Panc1 (cell line): Measurements from ENCODE around the gene CYP21A2.

Source experiments
- POLR2AphosphoS5 ChIP-seq: IDR thresholded peaks from 2 replicates; pipeline ENCODE4 v1.6.1; 2012; ENCODE audit warnings: mild to moderate bottlenecking, low read depth, low read length, moderate library complexity
- TF ChIP-seq, protein P1 (sequence below): fragments of 450-650 bp; IDR thresholded peaks from 2 replicates; pipeline ENCODE4 v1.5.1; 2017; ENCODE audit warnings: mild to moderate bottlenecking

DNA sequence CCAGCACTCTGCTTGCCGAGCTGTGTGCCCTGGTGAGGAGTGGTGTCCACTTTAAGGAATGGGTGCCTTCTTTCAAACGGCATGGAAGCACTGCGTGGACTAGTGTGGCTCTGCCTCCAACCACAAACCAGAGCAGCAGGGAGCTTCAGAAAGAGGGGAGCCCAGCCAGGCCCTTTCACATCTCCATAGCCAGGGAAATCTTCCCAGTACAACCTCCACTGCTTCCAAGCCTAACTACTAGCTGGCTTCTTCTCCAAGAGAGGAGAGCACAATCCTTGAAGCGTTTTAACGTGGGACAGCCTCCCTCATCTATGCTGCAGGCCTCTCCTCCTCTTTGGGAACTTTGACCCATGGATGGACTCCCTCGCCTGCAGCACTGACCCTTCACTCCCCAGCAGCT, 44.3 kb downstream of the CYP21A2 start:
- no peak for TF ChIP-seq POLR2AphosphoS5
- TF ChIP-seq, protein P1, sequence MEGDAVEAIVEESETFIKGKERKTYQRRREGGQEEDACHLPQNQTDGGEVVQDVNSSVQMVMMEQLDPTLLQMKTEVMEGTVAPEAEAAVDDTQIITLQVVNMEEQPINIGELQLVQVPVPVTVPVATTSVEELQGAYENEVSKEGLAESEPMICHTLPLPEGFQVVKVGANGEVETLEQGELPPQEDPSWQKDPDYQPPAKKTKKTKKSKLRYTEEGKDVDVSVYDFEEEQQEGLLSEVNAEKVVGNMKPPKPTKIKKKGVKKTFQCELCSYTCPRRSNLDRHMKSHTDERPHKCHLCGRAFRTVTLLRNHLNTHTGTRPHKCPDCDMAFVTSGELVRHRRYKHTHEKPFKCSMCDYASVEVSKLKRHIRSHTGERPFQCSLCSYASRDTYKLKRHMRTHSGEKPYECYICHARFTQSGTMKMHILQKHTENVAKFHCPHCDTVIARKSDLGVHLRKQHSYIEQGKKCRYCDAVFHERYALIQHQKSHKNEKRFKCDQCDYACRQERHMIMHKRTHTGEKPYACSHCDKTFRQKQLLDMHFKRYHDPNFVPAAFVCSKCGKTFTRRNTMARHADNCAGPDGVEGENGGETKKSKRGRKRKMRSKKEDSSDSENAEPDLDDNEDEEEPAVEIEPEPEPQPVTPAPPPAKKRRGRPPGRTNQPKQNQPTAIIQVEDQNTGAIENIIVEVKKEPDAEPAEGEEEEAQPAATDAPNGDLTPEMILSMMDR: no peak
